Gastrocnemius medialis (tissue), 4 donors: ENCODE data around the gene LHX3.

ENCODE experiments used
- CTCF ChIP-seq, 5 experiments: fragments of 450-650 bp in 3 of 5; fragments of 200-600 bp in 2 of 5; sonication (generic) in 2 of 5; IDR thresholded peaks in 4 of 5; conservative IDR thresholded peaks in 1 of 5; 1 replicate in 4 of 5; 2 replicates in 1 of 5; pipeline ENCODE4 v1.5.1; 2016 to 2019; ENCODE audit warnings: antibody characterized with exemption in 5 of 5, mild to moderate bottlenecking in 3 of 5, moderate library complexity in 3 of 5
- POLR2A ChIP-seq, 2 donors: fragments of 450-650 bp; IDR thresholded peaks; one replicate each; pipeline ENCODE4 v1.6.1; 2017; ENCODE audit warnings: antibody characterized with exemption in 2 of 2, mild to moderate bottlenecking in 2 of 2, moderate library complexity in 2 of 2

GRCh38 chr9:136192289-136193126 is 12.4 kb downstream of the LHX3 start:
- TF ChIP-seq CTCF (IDR thresholded peaks at IDR 0.05 in 4 of 5, conservative IDR thresholded peaks at IDR 0.05 in 1 of 5): no peak
- TF ChIP-seq POLR2A (IDR thresholded peaks at IDR 0.05): no peak
